BJ (cell line): ENCODE results near the gene SCAMP5. TPM values are rescaled to one million over a fixed set of nuclear protein-coding genes. Genes with fewer than 3 reads are reported as not detected.

Experiments used
- CTCF ChIA-PET: fragments of 350-600 bp; formaldehyde crosslinking; extraction: SDS; loops from one replicate; lab custom pipeline; 2021; ENCODE audit warnings: antibody characterized with exemption, inconsistent platforms; lab: Yijun Ruan, JAX
- POLR2A ChIA-PET: fragments of 300-600 bp; sonication (Branson Sonifier 250); formaldehyde crosslinking; extraction: SDS; loops from one replicate; lab custom pipeline; 2021; ENCODE audit warnings: antibody characterized with exemption; lab: Charles Lee
- DNase-seq: peaks from one replicate; pipeline ENCODE4 v3.0.0-alpha.2; 2011; ENCODE audit warnings: low read depth
- H3K27me3 ChIP-seq: 2 replicates; pipeline ENCODE4 v1.6.0; 2011; ENCODE audit warnings: low read length; ENCODE audit not compliant: control insufficient read depth, insufficient read depth
- H3K36me3 ChIP-seq: 2 replicates; pipeline ENCODE4 v1.5.1; 2011; ENCODE audit warnings: low read length; ENCODE audit not compliant: control insufficient read depth, insufficient read depth
- H3K4me3 ChIP-seq: 2 replicates; pipeline ENCODE4 v1.5.1; 2011; ENCODE audit warnings: low read depth, mild to moderate bottlenecking, control low read depth, low read length
- polyA plus RNA-seq: library from polyadenylated mRNA; depleted of rRNA; stranded (reverse); fragments of >200 nt; gene quantifications from 2 replicates; pipeline ENCODE4 v1.2.3, GENCODE V29; 2011
- TF ChIP-seq, protein P1 (sequence below): IDR thresholded peaks from 2 replicates; pipeline ENCODE4 v1.5.1; 2011; ENCODE audit warnings: low read depth, mild to moderate bottlenecking, control low read depth, inconsistent platforms, low read length, moderate library complexity; ENCODE audit not compliant: insufficient read depth

The SCAMP5 gene
- polyA plus RNA-seq, 1 experiment = 3.6 TPM

DNA sequence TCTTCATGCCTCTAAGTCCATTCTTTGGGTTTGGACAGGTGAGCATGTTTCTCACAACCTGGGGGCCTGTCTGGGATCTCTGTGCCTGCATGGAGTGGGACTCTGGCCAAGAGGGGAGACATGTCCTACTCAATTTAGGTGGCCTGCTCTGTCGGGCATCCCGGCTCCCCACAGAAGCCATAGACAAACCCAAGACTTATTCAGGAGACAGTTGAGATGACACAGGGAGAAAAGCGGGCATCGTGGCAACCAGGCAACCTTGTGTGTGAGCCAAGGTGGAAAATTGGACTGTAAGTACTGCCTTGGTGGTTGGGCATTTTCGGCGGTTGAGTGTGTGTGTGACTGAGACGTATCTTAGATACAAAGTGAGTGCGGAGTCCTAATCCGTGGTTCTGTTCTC is 68.5 kb downstream of the SCAMP5 start:
- POLR2A ChIA-PET = no interaction called here
- Histone ChIP-seq H3K4me3 (no peak overlapping the region), H3K27me3 (no peaks in the 10 kb centered on the region), H3K36me3 (no peaks in the 10 kb centered on the region)
- no peak for DNase-seq
- CTCF ChIA-PET = no interaction called here
- TF ChIP-seq, protein P1, sequence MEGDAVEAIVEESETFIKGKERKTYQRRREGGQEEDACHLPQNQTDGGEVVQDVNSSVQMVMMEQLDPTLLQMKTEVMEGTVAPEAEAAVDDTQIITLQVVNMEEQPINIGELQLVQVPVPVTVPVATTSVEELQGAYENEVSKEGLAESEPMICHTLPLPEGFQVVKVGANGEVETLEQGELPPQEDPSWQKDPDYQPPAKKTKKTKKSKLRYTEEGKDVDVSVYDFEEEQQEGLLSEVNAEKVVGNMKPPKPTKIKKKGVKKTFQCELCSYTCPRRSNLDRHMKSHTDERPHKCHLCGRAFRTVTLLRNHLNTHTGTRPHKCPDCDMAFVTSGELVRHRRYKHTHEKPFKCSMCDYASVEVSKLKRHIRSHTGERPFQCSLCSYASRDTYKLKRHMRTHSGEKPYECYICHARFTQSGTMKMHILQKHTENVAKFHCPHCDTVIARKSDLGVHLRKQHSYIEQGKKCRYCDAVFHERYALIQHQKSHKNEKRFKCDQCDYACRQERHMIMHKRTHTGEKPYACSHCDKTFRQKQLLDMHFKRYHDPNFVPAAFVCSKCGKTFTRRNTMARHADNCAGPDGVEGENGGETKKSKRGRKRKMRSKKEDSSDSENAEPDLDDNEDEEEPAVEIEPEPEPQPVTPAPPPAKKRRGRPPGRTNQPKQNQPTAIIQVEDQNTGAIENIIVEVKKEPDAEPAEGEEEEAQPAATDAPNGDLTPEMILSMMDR = no peak

DNA sequence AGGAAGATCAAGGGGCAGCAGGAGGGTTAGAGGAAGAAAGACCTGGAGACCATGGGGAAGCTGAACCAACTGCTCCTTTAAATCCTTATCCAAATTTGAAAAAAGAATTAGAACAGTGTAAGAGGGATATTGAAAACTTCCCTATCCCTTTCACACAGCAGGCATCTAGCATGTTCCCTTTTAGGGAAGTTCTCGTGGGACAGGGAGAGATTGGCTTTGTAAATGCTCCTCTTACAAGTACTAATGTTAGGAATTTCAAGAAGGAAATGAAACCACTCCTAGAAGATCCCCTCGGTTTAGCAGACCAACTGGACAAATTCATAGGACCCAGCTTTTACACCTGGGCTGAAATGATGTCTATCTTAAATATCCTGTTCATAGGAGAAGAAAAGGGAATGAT is 69.5 kb downstream of the SCAMP5 start:
- ChIA-PET POLR2A (no interaction called here), CTCF (no interaction called here)
- H3K4me3 ChIP-seq = no peak overlapping the region
- no peaks in the 10 kb centered on the region for H3K36me3 ChIP-seq
- no peak for DNase-seq
- H3K27me3 ChIP-seq = no peaks in the 10 kb centered on the region
- TF ChIP-seq, protein P1 = no peak

DNA sequence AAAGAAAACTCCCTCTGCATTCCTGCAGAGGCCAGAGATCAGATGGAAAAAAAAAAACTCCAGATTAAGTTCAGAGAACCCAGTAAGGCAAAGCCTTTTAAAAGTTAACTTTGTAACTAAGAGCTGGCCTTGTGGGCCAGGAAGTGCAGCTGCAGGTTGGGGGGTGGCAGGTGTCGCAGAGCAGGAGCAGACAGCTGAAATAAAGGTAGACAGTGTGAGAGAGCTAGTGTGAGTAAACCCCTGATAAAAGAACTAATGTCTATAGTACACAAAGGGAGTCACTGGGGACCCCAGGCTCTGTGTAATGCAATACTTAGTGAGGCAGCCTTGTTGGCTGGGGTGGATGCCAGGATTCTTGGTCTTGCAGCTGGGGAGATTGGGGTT is 70.1 kb downstream of the SCAMP5 start:
- H3K27me3 ChIP-seq = no peaks in the 10 kb centered on the region
- TF ChIP-seq, protein P1 = no peak
- H3K36me3 ChIP-seq = no peaks in the 10 kb centered on the region
- DNase-seq = no peak
- POLR2A ChIA-PET = no interaction called here
- no peak overlapping the region for H3K4me3 ChIP-seq
- CTCF ChIA-PET = interaction anchor here (1.3 to 1.6 kb wide), 2 partner anchors 36 to 43 kb away, joined by 3 to 7 read pairs; no protein-coding TSS in a partner anchor

DNA sequence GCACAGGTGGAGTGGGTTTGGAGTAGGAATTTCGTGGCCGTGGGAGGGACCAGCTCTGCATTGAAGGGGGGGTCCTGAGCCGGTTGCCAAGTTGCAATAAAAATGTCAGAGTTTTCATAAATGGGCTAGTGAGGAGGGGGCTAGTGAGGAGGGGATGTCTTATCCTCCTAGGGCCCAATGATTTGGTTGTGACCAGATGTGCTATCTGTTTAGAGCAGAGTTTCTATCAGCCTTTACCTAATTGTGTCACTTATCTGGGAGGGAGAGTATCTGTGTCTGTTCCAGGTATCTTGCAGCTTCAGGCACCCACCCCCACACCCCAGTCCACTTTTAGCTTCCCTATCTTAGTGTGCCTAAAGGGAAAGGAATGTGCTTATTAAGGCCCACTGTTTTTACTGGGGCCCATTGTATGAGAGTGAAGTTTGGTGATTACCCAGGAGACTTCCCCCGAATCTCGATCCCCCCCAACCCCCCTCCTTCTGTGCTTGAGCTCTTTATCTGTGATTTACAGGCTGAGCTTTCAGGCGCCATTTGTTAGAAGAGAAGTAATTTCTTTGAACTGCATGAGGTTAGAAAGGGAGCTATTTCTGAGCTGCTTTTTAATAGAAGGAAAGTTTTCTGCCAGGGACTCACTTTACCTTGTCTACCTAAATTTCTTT is 70.6 kb downstream of the SCAMP5 start:
- Histone ChIP-seq H3K36me3 (no peaks in the 10 kb centered on the region), H3K4me3 (no peak overlapping the region), H3K27me3 (no peaks in the 10 kb centered on the region)
- CTCF ChIA-PET = interaction anchor here (1.3 to 1.6 kb wide), 2 partner anchors 36 to 43 kb away, joined by 3 to 7 read pairs; no protein-coding TSS in a partner anchor
- no peak for DNase-seq
- TF ChIP-seq, protein P1 = no peak
- POLR2A ChIA-PET = no interaction called here

DNA sequence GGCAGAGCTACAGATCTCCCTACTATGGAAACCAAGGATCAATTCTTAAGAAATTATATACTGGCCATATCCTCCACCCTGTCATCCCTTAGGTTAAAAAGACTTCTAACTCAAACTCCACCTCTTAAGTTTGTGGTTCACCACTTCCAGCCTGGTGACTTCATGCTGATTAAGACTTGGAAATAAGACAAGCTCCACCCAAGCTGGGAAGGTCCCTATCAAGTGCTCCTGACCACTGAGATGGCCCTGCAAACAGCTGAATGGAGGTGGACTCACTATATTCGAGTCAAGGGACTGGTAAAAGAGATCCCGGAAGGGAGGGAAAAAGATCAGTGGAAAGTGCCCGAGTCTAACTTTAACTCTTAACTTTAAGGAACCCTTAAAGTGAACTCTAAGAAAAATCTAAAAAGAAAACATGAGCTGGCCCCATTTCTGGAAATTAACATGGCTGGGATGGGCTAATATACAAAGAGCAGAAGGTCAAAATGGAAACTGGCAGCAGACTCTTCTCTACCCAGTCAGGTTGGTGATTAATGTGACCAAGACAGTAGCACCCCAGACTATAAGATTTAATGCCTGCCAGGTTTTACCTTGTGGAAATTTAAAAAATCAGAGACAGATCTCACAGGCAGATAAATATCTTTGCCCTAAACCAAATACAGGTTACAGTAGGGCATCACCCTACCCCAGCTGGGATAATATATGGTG is 71.9 kb downstream of the SCAMP5 start:
- TF ChIP-seq, protein P1 = no peak
- Histone ChIP-seq H3K27me3 (no peaks in the 10 kb centered on the region), H3K36me3 (no peaks in the 10 kb centered on the region), H3K4me3 (no peak overlapping the region)
- CTCF ChIA-PET = interaction anchor here (0.8 to 1.6 kb wide), 6 partner anchors 24 to 137 kb away, joined by 3 to 7 read pairs (median 3); partner anchors contain the start of gene C15orf39
- no peak for DNase-seq
- POLR2A ChIA-PET = no interaction called here
